ENCODE results near the gene SHANK3.

SHANK3 gene

GRCh38 chr22:50670513-50670912, 2.1 kb upstream of the SHANK3 start:
- Mint-ChIP-seq H3K9me3 (no peaks in the 10 kb centered on the region), H3K36me3 (ENCODE audit: low read depth) (no peaks in the 10 kb centered on the region), H3K4me3 (no peak overlapping the region), H3K27ac (no peak overlapping the region), H3K4me1 (ENCODE audit: low read depth) (peaks cover 31% of the 10 kb centered on the region), H3K27me3 (peaks cover 56% of the 10 kb centered on the region)
- intact Hi-C loops (cut with micrococcal nuclease), result no loop called here

GRCh38 chr22:50670914-50671538, 1.6 kb upstream of the SHANK3 start:
- no peaks in the 10 kb centered on the region for H3K9me3 Mint-ChIP-seq
- peaks cover 33% of the 10 kb centered on the region for H3K4me1 Mint-ChIP-seq (ENCODE audit: low read depth)
- H3K27me3 Mint-ChIP-seq, result peaks cover 61% of the 10 kb centered on the region
- H3K36me3 Mint-ChIP-seq (ENCODE audit: low read depth), result no peaks in the 10 kb centered on the region
- intact Hi-C loops (cut with micrococcal nuclease), result no loop called here
- H3K27ac Mint-ChIP-seq, result no peak overlapping the region
- H3K4me3 Mint-ChIP-seq, result no peak overlapping the region

GRCh38 chr22:50671641-50672040, 982 bp upstream of the SHANK3 start:
- intact Hi-C loops (cut with micrococcal nuclease), result no loop called here
- Mint-ChIP-seq H3K9me3 (no peaks in the 10 kb centered on the region), H3K36me3 (ENCODE audit: low read depth) (no peaks in the 10 kb centered on the region), H3K4me1 (ENCODE audit: low read depth) (peaks cover 33% of the 10 kb centered on the region), H3K4me3 (no peak overlapping the region), H3K27ac (no peak overlapping the region), H3K27me3 (peaks cover 66% of the 10 kb centered on the region)

- Mint-ChIP-seq H3K4me1 (ENCODE audit: low read depth) (peaks cover 33% of the 10 kb centered on the region), H3K27ac (no peak overlapping the region), H3K4me3 (no peak overlapping the region), H3K27me3 (peaks cover 70% of the 10 kb centered on the region), H3K36me3 (ENCODE audit: low read depth) (no peaks in the 10 kb centered on the region), H3K9me3 (no peaks in the 10 kb centered on the region)
- intact Hi-C loops (cut with micrococcal nuclease), result no loop called here
These were observed 582 bp upstream of the SHANK3 start for GRCh38 chr22:50672041-50672440.

- peaks cover 72% of the 10 kb centered on the region for H3K27me3 Mint-ChIP-seq
- peak overlapping the region; percentile 57 for H3K4me3 Mint-ChIP-seq
- H3K4me1 Mint-ChIP-seq (ENCODE audit: low read depth), result peaks cover 33% of the 10 kb centered on the region
- H3K36me3 Mint-ChIP-seq (ENCODE audit: low read depth), result no peaks in the 10 kb centered on the region
- peak overlapping the region; percentile 12 for H3K27ac Mint-ChIP-seq
- H3K9me3 Mint-ChIP-seq, result no peaks in the 10 kb centered on the region
- intact Hi-C loops (cut with micrococcal nuclease), result no loop called here
These were observed 857 bp downstream of the SHANK3 start for GRCh38 chr22:50673231-50674129.

DNA sequence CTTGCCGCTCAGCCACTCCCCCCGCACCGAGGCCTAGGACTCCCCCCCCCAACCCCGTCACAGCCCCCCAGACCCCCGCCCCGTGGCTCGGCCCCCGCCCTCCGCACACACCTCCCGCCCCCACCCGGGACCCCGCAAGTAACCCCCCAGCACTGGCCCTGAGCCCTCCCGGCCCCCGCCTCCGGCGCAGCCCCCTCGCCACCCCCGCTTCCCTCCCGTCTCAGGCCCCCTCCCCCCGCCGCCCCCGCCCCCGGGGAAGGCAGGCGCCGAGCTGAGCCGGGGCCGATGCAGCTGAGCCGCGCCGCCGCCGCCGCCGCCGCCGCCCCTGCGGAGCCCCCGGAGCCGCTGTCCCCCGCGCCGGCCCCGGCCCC, 1.5 kb downstream of the SHANK3 start:
- Mint-ChIP-seq H3K4me1 (ENCODE audit: low read depth) (peaks cover 33% of the 10 kb centered on the region), H3K27me3 (peaks cover 72% of the 10 kb centered on the region), H3K27ac (no peak overlapping the region), H3K9me3 (no peaks in the 10 kb centered on the region), H3K36me3 (ENCODE audit: low read depth) (no peaks in the 10 kb centered on the region), H3K4me3 (peak overlapping the region; percentile 35)
- intact Hi-C loops (cut with micrococcal nuclease), result no loop called here

DNA sequence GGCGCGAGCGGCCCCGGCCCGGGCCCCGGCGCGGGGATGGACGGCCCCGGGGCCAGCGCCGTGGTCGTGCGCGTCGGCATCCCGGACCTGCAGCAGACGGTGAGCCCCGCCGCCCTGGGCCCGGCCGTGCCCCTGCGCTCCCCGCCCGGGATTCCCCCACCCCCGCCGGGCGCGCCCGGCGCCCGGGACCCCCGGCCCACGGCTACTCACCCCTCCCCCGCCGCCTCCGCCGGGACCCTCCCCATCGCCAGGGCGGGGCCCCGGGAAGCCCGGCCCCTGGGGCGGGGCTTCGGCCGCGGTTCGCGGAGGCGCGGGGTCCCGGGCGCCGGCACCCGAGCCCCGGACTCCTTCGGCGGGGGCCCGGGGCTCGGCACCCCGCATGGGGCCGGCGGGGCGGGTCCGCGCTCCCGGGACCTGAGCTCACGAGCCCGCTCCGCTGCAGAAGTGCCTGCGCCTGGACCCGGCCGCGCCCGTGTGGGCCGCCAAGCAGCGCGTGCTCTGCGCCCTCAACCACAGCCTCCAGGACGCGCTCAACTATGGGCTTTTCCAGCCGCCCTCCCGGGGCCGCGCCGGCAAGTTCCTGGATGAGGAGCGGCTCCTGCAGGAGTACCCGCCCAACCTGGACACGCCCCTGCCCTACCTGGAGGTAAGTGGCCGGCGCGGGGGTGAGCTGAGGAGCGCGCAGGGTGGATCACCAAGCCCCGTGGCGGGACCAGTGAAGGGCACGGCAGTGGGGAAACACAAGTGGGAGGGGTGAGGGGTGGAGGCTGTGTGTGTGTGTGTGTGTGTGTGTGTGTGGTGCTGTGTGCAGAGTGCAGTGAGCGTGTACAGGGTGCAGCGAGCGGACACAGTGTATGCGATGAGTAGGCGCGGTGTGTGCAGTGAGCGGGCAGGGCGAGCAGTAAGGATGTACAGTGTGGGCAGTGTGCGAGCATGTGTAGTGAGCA, 2.3 kb downstream of the SHANK3 start:
- Mint-ChIP-seq H3K27ac (no peak overlapping the region), H3K4me3 (peak overlapping the region; percentile 60), H3K4me1 (ENCODE audit: low read depth) (peaks cover 33% of the 10 kb centered on the region), H3K27me3 (peaks cover 68% of the 10 kb centered on the region), H3K36me3 (ENCODE audit: low read depth) (no peaks in the 10 kb centered on the region), H3K9me3 (no peaks in the 10 kb centered on the region)
- intact Hi-C loops (cut with micrococcal nuclease), result no loop called here

DNA sequence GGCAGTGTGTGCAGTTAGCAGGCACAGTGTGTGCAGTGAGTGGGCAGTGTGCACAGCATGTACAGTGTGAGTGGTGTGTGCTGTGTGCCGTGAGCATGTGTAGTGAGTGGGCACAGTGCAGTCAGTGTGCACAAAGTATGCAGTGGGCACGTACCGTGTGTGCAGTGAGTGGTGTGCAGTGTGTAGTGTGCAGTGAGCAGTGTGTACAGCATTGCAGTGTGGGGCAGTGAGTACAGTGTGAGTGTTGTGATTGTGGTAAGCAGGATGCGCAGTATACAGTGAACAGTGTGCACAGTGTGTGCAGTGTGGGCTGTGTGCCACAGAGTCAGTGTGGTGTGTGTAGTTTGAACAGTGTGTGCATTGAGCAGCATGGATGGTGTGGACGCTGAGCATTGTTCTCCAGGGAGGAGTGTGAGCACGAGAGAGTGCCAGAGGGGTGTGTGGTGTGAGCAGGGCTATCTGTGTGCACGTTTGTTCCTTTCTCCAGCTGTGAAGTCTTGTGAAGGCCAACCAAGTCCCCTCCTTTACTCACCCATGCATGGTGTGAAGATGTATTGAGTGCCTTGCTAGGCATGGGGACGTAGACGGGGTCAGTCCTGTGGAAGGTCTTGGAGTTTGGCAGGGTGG, 3.0 kb downstream of the SHANK3 start:
- H3K9me3 Mint-ChIP-seq, result no peaks in the 10 kb centered on the region
- H3K36me3 Mint-ChIP-seq (ENCODE audit: low read depth), result no peaks in the 10 kb centered on the region
- intact Hi-C loops (cut with micrococcal nuclease), result no loop called here
- peaks cover 62% of the 10 kb centered on the region for H3K27me3 Mint-ChIP-seq
- peaks cover 30% of the 10 kb centered on the region for H3K4me1 Mint-ChIP-seq (ENCODE audit: low read depth)
- H3K4me3 Mint-ChIP-seq, result no peak overlapping the region
- no peak overlapping the region for H3K27ac Mint-ChIP-seq

DNA sequence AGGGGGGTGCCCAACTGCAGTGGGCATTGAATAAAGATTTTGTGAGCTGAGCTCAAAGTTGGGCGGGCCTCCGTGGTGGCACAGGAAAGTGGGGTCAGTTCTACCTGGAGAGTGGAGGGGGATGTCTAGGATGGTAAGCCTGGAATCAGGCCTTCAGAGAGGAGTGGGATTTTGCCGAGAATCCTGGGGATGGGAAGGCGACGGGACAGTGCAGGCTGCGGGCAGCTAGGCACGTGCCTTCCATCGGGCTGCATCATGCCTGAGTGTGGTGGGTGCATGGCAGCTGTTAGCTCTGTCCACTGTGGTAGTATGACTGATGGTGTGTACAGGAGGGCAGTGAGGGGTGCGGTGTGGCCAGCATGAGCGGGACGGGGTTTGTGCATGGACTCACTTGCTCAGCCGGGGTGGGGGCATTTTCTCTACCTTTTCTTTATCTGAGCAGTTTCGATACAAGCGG, 3.6 kb downstream of the SHANK3 start:
- Mint-ChIP-seq H3K27ac (no peak overlapping the region), H3K4me1 (ENCODE audit: low read depth) (peaks cover 29% of the 10 kb centered on the region), H3K27me3 (peaks cover 56% of the 10 kb centered on the region), H3K9me3 (no peaks in the 10 kb centered on the region), H3K4me3 (no peak overlapping the region), H3K36me3 (ENCODE audit: low read depth) (no peaks in the 10 kb centered on the region)
- intact Hi-C loops (cut with micrococcal nuclease), result no loop called here

DNA sequence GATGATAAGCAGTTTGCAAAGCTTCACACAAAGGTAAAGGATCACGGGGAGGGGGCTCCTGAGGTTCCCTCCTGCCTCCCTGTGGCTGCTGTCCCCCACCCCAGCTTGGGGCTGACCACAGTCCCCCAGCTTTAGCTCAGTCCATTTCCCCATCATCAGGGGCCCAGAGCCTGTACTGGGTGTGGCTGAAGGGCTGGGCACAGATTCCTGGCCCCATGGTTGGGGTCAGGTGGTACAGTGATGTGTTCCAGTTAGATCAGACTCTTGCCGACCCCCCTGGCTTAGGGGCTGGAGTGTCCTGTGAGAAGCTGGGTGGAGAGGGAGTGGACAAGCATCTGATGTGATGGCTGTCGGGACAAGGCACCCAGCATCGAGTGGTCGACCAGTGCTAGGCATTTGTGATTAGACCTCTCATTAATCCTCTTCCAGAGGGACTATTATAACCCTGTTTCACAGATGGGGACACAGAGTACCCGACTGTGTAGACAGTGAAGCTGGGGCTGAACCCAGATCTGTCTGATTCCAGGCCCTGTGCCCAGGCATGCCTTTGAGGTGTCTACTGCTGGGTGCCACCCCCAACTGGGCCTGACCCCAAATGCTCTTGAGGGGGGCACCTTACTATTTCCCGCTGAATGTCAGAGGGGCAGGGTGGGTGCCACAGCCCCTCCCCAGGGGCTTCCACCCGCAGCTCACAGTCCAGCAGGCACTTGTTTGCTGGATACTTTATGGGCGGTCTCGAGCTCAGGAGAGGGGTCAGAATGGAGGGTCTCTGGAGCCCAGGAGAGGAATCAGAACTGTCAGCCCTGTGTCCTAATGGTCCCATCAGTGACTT, 4.3 kb downstream of the SHANK3 start:
- no peaks in the 10 kb centered on the region for H3K9me3 Mint-ChIP-seq
- no peak overlapping the region for H3K27ac Mint-ChIP-seq
- H3K36me3 Mint-ChIP-seq (ENCODE audit: low read depth), result no peaks in the 10 kb centered on the region
- intact Hi-C loops (cut with micrococcal nuclease), result no loop called here
- H3K27me3 Mint-ChIP-seq, result peaks cover 50% of the 10 kb centered on the region
- peaks cover 26% of the 10 kb centered on the region for H3K4me1 Mint-ChIP-seq (ENCODE audit: low read depth)
- no peak overlapping the region for H3K4me3 Mint-ChIP-seq

- H3K9me3 Mint-ChIP-seq, result no peaks in the 10 kb centered on the region
- H3K4me1 Mint-ChIP-seq (ENCODE audit: low read depth), result peaks cover 19% of the 10 kb centered on the region
- intact Hi-C loops (cut with micrococcal nuclease), result no loop called here
- no peak overlapping the region for H3K27ac Mint-ChIP-seq
- no peak overlapping the region for H3K4me3 Mint-ChIP-seq
- H3K27me3 Mint-ChIP-seq, result peaks cover 42% of the 10 kb centered on the region
- no peaks in the 10 kb centered on the region for H3K36me3 Mint-ChIP-seq (ENCODE audit: low read depth)
These were observed 5.0 kb downstream of the SHANK3 start for GRCh38 chr22:50677493-50678217.

DNA sequence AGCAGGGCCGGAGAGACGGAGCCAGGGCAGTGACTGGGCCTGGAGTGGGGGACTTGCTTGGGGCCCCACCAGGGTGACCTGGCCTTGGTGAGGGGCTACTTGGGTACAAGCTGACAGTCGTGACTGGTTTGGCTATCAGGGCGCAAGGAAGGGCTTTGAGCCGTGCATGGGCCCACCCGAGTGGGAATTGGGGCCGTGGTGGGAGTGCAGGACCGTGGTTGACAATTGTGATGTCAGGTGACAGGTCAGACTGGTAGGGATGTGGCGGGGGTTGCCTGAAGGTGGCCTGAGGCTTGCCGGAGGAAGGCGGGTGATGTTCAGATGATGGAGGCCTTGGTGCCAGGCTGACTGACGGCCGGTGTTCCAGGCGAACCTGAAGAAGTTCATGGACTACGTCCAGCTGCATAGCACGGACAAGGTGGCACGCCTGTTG, 5.6 kb downstream of the SHANK3 start:
- Mint-ChIP-seq H3K4me1 (ENCODE audit: low read depth) (peaks cover 13% of the 10 kb centered on the region), H3K4me3 (no peak overlapping the region), H3K27me3 (peaks cover 36% of the 10 kb centered on the region), H3K36me3 (ENCODE audit: low read depth) (no peaks in the 10 kb centered on the region), H3K27ac (no peak overlapping the region), H3K9me3 (no peaks in the 10 kb centered on the region)
- intact Hi-C loops (cut with micrococcal nuclease), result no loop called here

Measured in dendritic cell treated with granulocyte-macrophage colony-stimulating factor and Interleukin-4, amounts not matched to agents 40 ng/mL and 50 ng/mL, for 4 days (primary cell).